Spleen (tissue), 7 donors: ENCODE data around the gene CGNL1.

Experiments used
- CTCF ChIP-seq, 11 experiments: fragments of 200-600 bp in 7 of 11; fragments of 450-650 bp in 4 of 11; sonication (generic) in 4 of 11; IDR thresholded peaks in 8 of 11; conservative IDR thresholded peaks in 3 of 11; 1 replicate in 7 of 11; 2 replicates in 4 of 11; pipeline versions ENCODE4 v1.4.0 to v1.8.0; 2016 to 2021; ENCODE audit warnings: antibody characterized with exemption in 11 of 11, inconsistent platforms in 4 of 11, mild to moderate bottlenecking in 1 of 11
- POLR2A ChIP-seq, 3 donors: fragments of 450-650 bp; IDR thresholded peaks; one replicate each; pipeline ENCODE4 v1.5.1; 2017; ENCODE audit warnings: antibody characterized with exemption in 3 of 3, mild to moderate bottlenecking in 1 of 3
- POLR2AphosphoS5 ChIP-seq, 3 donors: sonication (generic); formaldehyde crosslinking; IDR thresholded peaks; one replicate each; pipeline ENCODE4 v1.5.1; 2017; ENCODE audit warnings: antibody characterized with exemption in 3 of 3
- donor health status: DM: no; HTN: no; CAD: no; lungs with moderate emphysema.
- donor health status: DM: no; HTN: no; CAD: no.
- donor health status: DM: no; HTN: no; CAD: no.

- no peak for TF ChIP-seq CTCF (IDR thresholded peaks at IDR 0.05 in 8 of 11, conservative IDR thresholded peaks at IDR 0.05 in 3 of 11)
- no peak for TF ChIP-seq POLR2A (IDR thresholded peaks at IDR 0.05)
- TF ChIP-seq POLR2AphosphoS5 (IDR thresholded peaks at IDR 0.05), result no peak
These were observed 100.2 kb downstream of the CGNL1 start for GRCh38 chr15:57476533-57476975.
